Loucy (cell line): Measurements from ENCODE around the gene HTR7.

Experiments used
- H2AFZ ChIP-seq: fragments of 200-600 bp; sonication (generic); 2 replicates; pipeline ENCODE4 v1.6.0; 2016; ENCODE audit warnings: antibody characterized with exemption, mild to moderate bottlenecking, low read length, moderate library complexity
- H3F3A ChIP-seq: fragments of 200-600 bp; 2 replicates; pipeline ENCODE4 v1.6.0; 2016; ENCODE audit warnings: antibody characterized with exemption, low read depth, mild to moderate bottlenecking
- H3K27me3 ChIP-seq: fragments of 200-600 bp; sonication (generic); 2 replicates; pipeline ENCODE4 v1.6.1; 2014; ENCODE audit warnings: low read length, mild to moderate bottlenecking; ENCODE audit not compliant: insufficient read depth, poor library complexity, severe bottlenecking
- H3K36me3 ChIP-seq: fragments of 200-600 bp; sonication (generic); 2 replicates; pipeline ENCODE4 v1.6.1; 2016; ENCODE audit warnings: low read length; ENCODE audit not compliant: insufficient read depth
- H3K4me1 ChIP-seq: fragments of 200-600 bp; sonication (generic); 2 replicates; pipeline ENCODE4 v1.5.1; 2014; ENCODE audit warnings: low read length, mild to moderate bottlenecking; ENCODE audit not compliant: insufficient read depth, poor library complexity, severe bottlenecking
- H3K4me2 ChIP-seq: fragments of 200-600 bp; sonication (generic); 2 replicates; pipeline ENCODE4 v1.6.0; 2014; ENCODE audit warnings: antibody characterized with exemption, low read length, low read depth, mild to moderate bottlenecking; ENCODE audit not compliant: poor library complexity, severe bottlenecking
- H3K4me3 ChIP-seq: fragments of 200-600 bp; sonication (generic); 2 replicates; pipeline ENCODE4 v1.5.1; 2014; ENCODE audit warnings: low read length, mild to moderate bottlenecking, mixed read lengths; ENCODE audit not compliant: poor library complexity, severe bottlenecking
- H3K79me2 ChIP-seq: fragments of 200-600 bp; sonication (generic); 2 replicates; pipeline ENCODE4 v1.6.1; 2014; ENCODE audit warnings: low read length; ENCODE audit not compliant: insufficient read depth
- H3K9ac ChIP-seq: fragments of 200-600 bp; sonication (generic); 2 replicates; pipeline ENCODE4 v1.6.0; 2014; ENCODE audit warnings: mild to moderate bottlenecking, low read depth, low read length, moderate library complexity; ENCODE audit not compliant: poor library complexity, severe bottlenecking
- H3K9me2 ChIP-seq: fragments of 200-600 bp; sonication (generic); replicated peaks from 2 replicates; pipeline ENCODE4 v1.6.1; 2016; ENCODE audit warnings: low read depth, low read length, mixed read lengths
- H3K9me3 ChIP-seq: fragments of 200-600 bp; sonication (generic); 2 replicates; pipeline ENCODE4 v1.6.1; 2014; ENCODE audit warnings: mild to moderate bottlenecking, antibody characterized with exemption, low read length, low read depth; ENCODE audit not compliant: insufficient read depth
- H4K20me1 ChIP-seq: fragments of 200-600 bp; sonication (generic); 2 replicates; pipeline ENCODE4 v1.6.0; 2014; ENCODE audit warnings: antibody characterized with exemption, low read length, mild to moderate bottlenecking; ENCODE audit not compliant: insufficient read depth, poor library complexity, severe bottlenecking
- CTCF ChIP-seq: fragments of 200-600 bp; sonication (generic); conservative IDR thresholded peaks from 2 replicates; pipeline ENCODE4 v1.5.1; 2014; ENCODE audit warnings: mild to moderate bottlenecking, antibody characterized with exemption, low read length
- EZH2phosphoT487 ChIP-seq: fragments of 200-600 bp; IDR thresholded peaks from 2 replicates; pipeline ENCODE4 v1.6.1; 2018; ENCODE audit warnings: antibody characterized with exemption, mild to moderate bottlenecking, moderate library complexity, borderline replicate concordance

The HTR7 gene

GRCh38 chr10:90872648-90873020 is 14.8 kb upstream of the HTR7 start:
- Histone ChIP-seq H3K4me1 (peaks cover 29% of the 10 kb centered on the region), H3K9ac (peak overlapping the region; percentile 83), H3F3A (no peaks in the 10 kb centered on the region), H3K4me2 (peak overlapping the region; percentile 87), H3K79me2 (peaks cover 34% of the 10 kb centered on the region), H2AFZ (no peak overlapping the region), H3K4me3 (peak overlapping the region; percentile 87), H3K9me2 (no peaks in the 10 kb centered on the region), H3K27me3 (no peaks in the 10 kb centered on the region), H3K36me3 (peaks cover 22% of the 10 kb centered on the region; the same call in 1 of the 2 replicates), H4K20me1 (peaks cover 13% of the 10 kb centered on the region), H3K9me3 (no peaks in the 10 kb centered on the region)
- TF ChIP-seq EZH2phosphoT487 (no peak), CTCF (no peak)

- peaks cover 16% of the 10 kb centered on the region; the same call in 1 of the 2 replicates for H3K36me3 ChIP-seq
- H4K20me1 ChIP-seq = peaks cover 13% of the 10 kb centered on the region
- TF ChIP-seq EZH2phosphoT487 (no peak), CTCF (no peak)
- H2AFZ ChIP-seq = peak within 1 kb of the TSS; percentile 98
- peaks cover 29% of the 10 kb centered on the region for H3K4me1 ChIP-seq
- H3K79me2 ChIP-seq = peaks cover 34% of the 10 kb centered on the region
- peak within 1 kb of the TSS; percentile 87 for H3K4me3 ChIP-seq
- H3K9ac ChIP-seq = peak within 1 kb of the TSS; percentile 83
- peak within 1 kb of the TSS; percentile 87 for H3K4me2 ChIP-seq
- peaks cover 4% of the 10 kb centered on the region for H3K27me3 ChIP-seq
- H3K9me2 ChIP-seq = no peaks in the 10 kb centered on the region
- no peaks in the 10 kb centered on the region for H3K9me3 ChIP-seq
- no peaks in the 10 kb centered on the region for H3F3A ChIP-seq
Measured at GRCh38 chr10:90871766-90872647, 14.2 kb upstream of the HTR7 start, which contains the start of gene RPP30. RPP30 (plus strand) TSS chr10:90871974; CDS start chr10:90871987, 13 bp downstream.

GRCh38 chr10:90871279-90871765 is 13.5 kb upstream of the HTR7 start:
- H3K79me2 ChIP-seq = peaks cover 34% of the 10 kb centered on the region
- no peaks in the 10 kb centered on the region for H3F3A ChIP-seq
- peak overlapping the region; percentile 87 for H3K4me2 ChIP-seq
- no peaks in the 10 kb centered on the region for H3K9me2 ChIP-seq
- peaks cover 9% of the 10 kb centered on the region; the same call in 1 of the 2 replicates for H3K36me3 ChIP-seq
- H4K20me1 ChIP-seq = peaks cover 13% of the 10 kb centered on the region
- H3K4me1 ChIP-seq = peaks cover 29% of the 10 kb centered on the region
- H3K9me3 ChIP-seq = no peaks in the 10 kb centered on the region
- H3K9ac ChIP-seq = peak overlapping the region; percentile 83
- peak overlapping the region; percentile 98 for H2AFZ ChIP-seq
- peaks cover 6% of the 10 kb centered on the region for H3K27me3 ChIP-seq
- TF ChIP-seq EZH2phosphoT487 = no peak
- TF ChIP-seq CTCF = peak; percentile 40
- H3K4me3 ChIP-seq = peak overlapping the region; percentile 87
